Prostate gland (tissue), 2 donors: ENCODE results near the gene MGAT5.

Experiments
- POLR2A ChIP-seq: fragments of 450-650 bp; IDR thresholded peaks from one replicate; pipeline ENCODE4 v1.6.1; 2016; ENCODE audit warnings: antibody characterized with exemption, mild to moderate bottlenecking
- TF ChIP-seq, protein P1 (sequence below), 4 experiments: fragments of 200-600 bp in 2 of 4; fragments of 450-650 bp in 2 of 4; sonication (generic) in 2 of 4; IDR thresholded peaks; 1 replicate in 3 of 4; 2 replicates in 1 of 4; pipeline ENCODE4 v1.5.1; 2016 to 2019; ENCODE audit warnings: antibody characterized with exemption in 4 of 4, mild to moderate bottlenecking in 2 of 4, moderate library complexity in 2 of 4

DNA sequence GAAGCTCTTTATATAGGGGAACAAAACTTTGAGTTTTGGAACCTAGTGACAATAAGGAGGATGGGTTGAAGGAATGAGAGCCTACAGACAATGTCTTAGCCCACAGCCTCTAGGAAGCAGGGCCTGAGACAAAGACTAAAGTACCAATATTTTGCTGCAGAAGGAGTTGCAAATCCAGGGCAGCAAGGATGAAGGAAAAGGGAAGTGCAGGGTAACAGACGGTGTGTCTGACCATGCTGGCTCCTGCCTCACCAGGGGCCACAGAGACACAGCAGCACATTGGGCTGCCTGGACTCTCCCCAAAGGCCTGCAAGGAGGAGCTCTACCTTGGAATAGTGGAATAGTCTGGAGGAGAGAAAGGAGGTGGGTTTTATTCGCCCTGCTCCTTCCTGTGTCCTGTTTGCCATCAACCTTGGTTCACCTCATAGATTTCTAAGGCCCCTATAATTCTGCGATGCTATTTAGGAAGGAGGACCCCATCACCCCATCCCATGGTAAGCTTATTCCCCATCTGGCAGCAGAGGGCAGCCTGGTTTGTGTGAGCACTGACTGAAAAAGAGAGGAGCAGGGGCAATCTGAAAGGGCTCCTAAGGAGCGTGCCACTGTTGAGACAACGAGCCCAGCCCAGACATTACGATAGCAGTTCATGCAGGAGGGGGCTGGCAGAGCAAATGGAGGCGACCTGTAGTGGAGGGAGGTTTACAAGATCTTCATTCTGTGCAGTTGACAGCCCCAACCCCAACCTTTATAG is 143.4 kb downstream of the MGAT5 start:
- TF ChIP-seq, protein P1, sequence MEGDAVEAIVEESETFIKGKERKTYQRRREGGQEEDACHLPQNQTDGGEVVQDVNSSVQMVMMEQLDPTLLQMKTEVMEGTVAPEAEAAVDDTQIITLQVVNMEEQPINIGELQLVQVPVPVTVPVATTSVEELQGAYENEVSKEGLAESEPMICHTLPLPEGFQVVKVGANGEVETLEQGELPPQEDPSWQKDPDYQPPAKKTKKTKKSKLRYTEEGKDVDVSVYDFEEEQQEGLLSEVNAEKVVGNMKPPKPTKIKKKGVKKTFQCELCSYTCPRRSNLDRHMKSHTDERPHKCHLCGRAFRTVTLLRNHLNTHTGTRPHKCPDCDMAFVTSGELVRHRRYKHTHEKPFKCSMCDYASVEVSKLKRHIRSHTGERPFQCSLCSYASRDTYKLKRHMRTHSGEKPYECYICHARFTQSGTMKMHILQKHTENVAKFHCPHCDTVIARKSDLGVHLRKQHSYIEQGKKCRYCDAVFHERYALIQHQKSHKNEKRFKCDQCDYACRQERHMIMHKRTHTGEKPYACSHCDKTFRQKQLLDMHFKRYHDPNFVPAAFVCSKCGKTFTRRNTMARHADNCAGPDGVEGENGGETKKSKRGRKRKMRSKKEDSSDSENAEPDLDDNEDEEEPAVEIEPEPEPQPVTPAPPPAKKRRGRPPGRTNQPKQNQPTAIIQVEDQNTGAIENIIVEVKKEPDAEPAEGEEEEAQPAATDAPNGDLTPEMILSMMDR (IDR thresholded peaks at IDR 0.05): no peak
- no peak for TF ChIP-seq POLR2A
